Testis (tissue), 3 donors: ENCODE data around the gene SCP2D1. TPM values are rescaled to one million over a fixed set of nuclear protein-coding genes. Genes with fewer than 3 reads are reported as not detected.
A peak's percentile ranks its signal among the peaks of the same experiment; 100 is the strongest.

Experiments
- DNase-seq: peaks from one replicate; pipeline ENCODE4 v3.0.0-alpha.2; 2019
- H3K27ac ChIP-seq, 2 donors: fragments of 200-600 bp; sonication (generic); one replicate each; pipeline ENCODE4 v1.5.1; 2019
- H3K27me3 ChIP-seq: fragments of 200-600 bp; sonication (generic); one replicate; pipeline ENCODE4 v1.5.1; 2019
- H3K36me3 ChIP-seq: fragments of 200-600 bp; sonication (generic); one replicate; pipeline ENCODE4 v1.5.1; 2017; ENCODE audit warnings: low read depth; ENCODE audit errors: missing control alignments
- H3K4me1 ChIP-seq: fragments of 200-600 bp; sonication (generic); one replicate; pipeline ENCODE4 v1.5.1; 2019
- H3K4me3 ChIP-seq, 2 donors: fragments of 200-600 bp; sonication (generic); one replicate each; pipeline ENCODE4 v1.5.1; 2017 to 2019
- H3K9me3 ChIP-seq: fragments of 200-600 bp; sonication (generic); one replicate; pipeline ENCODE4 v1.5.1; 2017
- POLR2A ChIP-seq: fragments of 450-650 bp; IDR thresholded peaks from one replicate; pipeline ENCODE4 v1.6.1; 2017; ENCODE audit warnings: antibody characterized with exemption, mild to moderate bottlenecking, moderate library complexity
- WGBS, 2 donors: methylation state at CpG; one replicate each; pipeline ENCODE4 v1.1.5; 2018; 5-methylcytosine and 5-hydroxymethylcytosine counted together
- intact Hi-C: fragments of 100-400 bp; cut with DNase I; formaldehyde crosslinking; loops from one replicate; pipeline ENCODE4 v1.15.1; 2023; ENCODE audit warnings: low total_unique reads
- polyA plus RNA-seq: library from polyadenylated mRNA; stranded (reverse); fragments of 350-450 nt; fragmentation: Illumina TruSeq; extraction: RNeasy Lipid Tissue Mini Kit (QIAGEN cat#74804); gene quantifications from one replicate; pipeline ENCODE4 v1.2.3, GENCODE V29; 2014; ENCODE audit warnings: low read depth, low replicate concordance; ENCODE audit not compliant: insufficient read depth
- total RNA-seq, 2 donors: library from RNA; depleted of rRNA; stranded (reverse); fragments of >200 nt; gene quantifications; one replicate each; pipeline ENCODE4 v1.2.3, GENCODE V29; 2016
- TF ChIP-seq, protein P1 (sequence below), 3 experiments: fragments of 450-650 bp in 2 of 3; fragments of 200-600 bp in 1 of 3; sonication (generic) in 1 of 3; IDR thresholded peaks; one replicate each; pipeline ENCODE4 v1.5.1; 2016 to 2019; ENCODE audit warnings: antibody characterized with exemption in 3 of 3, mild to moderate bottlenecking in 2 of 3, moderate library complexity in 1 of 3

The SCP2D1 gene
- total and polyA plus RNA-seq, 3 donors from 2014 or later = 20.1 to 56.4 (median 42.0) TPM

DNA sequence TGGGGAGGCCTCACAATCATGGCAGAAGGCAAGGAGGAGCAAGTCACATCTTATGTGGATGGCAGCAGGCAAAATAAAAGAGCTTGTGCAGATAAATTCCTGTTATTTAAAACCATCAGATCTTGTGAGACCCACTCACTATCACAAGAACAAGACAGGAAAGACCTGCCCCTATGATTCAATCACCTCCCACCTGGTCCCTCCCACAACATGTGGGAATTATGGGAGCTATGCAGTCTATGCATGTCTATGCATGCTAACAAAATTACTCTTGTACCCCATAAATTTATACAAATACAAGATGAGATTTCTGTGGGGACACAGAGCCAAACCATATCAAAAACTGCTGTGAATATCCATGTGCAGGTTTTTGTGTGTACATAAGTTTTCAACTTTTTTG, 25.6 kb upstream of the SCP2D1 start:
- no peak for DNase-seq
- intact Hi-C loops = no loop called here
- Histone ChIP-seq H3K4me1 (no peaks in the 10 kb centered on the region), H3K4me3 (no peak overlapping the region), H3K9me3 (no peaks in the 10 kb centered on the region), H3K27ac (no peak overlapping the region), H3K36me3 (no peaks in the 10 kb centered on the region), H3K27me3 (no peaks in the 10 kb centered on the region)
- TF ChIP-seq POLR2A = no peak
- TF ChIP-seq, protein P1, sequence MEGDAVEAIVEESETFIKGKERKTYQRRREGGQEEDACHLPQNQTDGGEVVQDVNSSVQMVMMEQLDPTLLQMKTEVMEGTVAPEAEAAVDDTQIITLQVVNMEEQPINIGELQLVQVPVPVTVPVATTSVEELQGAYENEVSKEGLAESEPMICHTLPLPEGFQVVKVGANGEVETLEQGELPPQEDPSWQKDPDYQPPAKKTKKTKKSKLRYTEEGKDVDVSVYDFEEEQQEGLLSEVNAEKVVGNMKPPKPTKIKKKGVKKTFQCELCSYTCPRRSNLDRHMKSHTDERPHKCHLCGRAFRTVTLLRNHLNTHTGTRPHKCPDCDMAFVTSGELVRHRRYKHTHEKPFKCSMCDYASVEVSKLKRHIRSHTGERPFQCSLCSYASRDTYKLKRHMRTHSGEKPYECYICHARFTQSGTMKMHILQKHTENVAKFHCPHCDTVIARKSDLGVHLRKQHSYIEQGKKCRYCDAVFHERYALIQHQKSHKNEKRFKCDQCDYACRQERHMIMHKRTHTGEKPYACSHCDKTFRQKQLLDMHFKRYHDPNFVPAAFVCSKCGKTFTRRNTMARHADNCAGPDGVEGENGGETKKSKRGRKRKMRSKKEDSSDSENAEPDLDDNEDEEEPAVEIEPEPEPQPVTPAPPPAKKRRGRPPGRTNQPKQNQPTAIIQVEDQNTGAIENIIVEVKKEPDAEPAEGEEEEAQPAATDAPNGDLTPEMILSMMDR (IDR thresholded peaks at IDR 0.05) = no peak

DNA sequence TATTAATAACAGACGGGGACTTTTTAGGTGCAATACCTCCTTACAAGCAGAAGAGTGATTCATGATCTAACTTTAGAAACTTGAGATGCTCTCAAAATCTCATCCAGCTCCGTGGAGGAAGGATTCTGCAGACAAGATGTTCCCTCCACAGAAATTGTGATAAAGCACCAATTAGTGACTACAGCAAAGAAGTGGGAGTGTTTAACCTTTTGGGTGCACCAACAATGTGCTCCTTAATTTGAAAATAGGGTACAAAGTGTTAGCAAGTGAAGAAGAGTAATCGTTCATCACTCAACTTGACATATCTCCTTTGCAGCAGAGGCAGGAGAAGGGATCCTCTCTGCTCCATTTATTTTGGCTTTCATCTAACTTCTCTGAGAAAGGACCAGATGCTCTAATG, 22.8 kb upstream of the SCP2D1 start:
- H3K4me1 ChIP-seq = peaks cover 6% of the 10 kb centered on the region
- TF ChIP-seq POLR2A = no peak
- TF ChIP-seq, protein P1 (IDR thresholded peaks at IDR 0.05) = no peak
- 26 to 31% methylated on average over 3 of the region's 3 CpGs for WGBS, 2 donors
- no peak overlapping the region for H3K4me3 ChIP-seq
- intact Hi-C loops = no loop called here
- no peaks in the 10 kb centered on the region for H3K9me3 ChIP-seq
- no peak overlapping the region for H3K27ac ChIP-seq
- no peaks in the 10 kb centered on the region for H3K27me3 ChIP-seq
- H3K36me3 ChIP-seq = no peaks in the 10 kb centered on the region
- DNase-seq = no peak

DNA sequence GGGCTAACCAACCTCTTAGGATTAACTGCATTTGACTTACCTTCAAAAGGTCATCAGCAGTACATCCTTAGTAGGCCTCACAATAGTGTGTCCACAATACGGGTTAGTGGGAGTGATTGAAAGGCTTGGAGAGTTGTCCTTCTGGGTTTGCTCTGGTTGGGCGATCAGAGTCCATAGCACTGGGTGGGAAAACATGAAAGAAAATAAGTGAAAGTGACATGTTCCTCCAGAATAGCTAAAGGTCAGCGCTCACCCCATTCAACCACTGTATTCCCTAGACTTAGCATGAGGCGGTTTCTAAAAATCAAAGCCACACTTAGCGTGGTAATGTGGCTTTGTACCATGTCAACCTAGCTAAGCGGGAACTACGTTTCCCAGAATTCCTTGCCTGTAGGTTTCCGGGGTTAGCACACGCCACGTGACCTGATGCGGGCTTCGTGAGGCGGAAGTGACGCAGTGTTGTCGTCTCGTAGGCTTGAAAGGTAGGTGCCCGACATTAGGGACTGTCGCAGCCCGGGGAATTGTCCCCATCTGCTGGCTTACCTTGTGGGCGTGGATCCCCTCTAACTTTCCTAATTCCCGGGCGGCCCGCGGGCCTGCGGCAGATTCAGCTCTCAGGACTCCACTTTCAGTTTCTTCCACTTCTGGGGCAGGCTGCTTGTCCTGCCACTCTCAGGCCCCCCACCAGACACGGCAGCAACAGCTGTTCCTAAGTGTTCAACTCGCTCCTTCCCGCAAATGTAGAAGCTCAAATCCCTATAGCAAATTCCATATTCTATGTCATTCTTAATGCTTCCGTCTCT, 19.8 kb upstream of the SCP2D1 start:
- Histone ChIP-seq H3K27me3 (no peaks in the 10 kb centered on the region), H3K36me3 (no peaks in the 10 kb centered on the region), H3K9me3 (no peaks in the 10 kb centered on the region), H3K27ac (peak overlapping the region; percentile 92 to 95), H3K4me1 (peaks cover 6% of the 10 kb centered on the region), H3K4me3 (peak overlapping the region; percentile 74 to 86)
- TF ChIP-seq, protein P1 (IDR thresholded peaks at IDR 0.05) = no peak
- peak; percentile 88 for TF ChIP-seq POLR2A
- 5 to 8% methylated on average over 25 to 29 of the region's 29 CpGs for WGBS, 2 donors
- intact Hi-C loops = no loop called here
- peak; percentile 97 for DNase-seq

DNA sequence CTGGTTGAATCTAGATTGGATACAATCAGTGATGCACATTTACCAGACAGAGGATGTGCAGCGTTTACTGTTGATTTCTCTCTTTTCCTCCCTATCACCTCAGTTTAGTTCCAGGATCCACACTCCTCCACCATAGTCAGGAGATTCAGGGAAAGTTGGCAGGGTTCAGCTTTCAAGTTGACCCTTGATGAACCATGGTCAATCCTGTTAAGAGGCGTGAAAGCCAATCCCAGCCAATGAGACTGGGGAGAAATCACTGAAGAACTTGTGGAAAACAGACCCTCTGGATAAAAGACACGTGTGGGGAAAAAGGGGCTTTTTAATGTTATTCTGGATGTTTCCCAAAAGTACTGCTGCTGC, 19.2 kb upstream of the SCP2D1 start:
- Histone ChIP-seq H3K4me3 (peak overlapping the region; percentile 74 to 86), H3K27me3 (no peaks in the 10 kb centered on the region), H3K4me1 (peaks cover 6% of the 10 kb centered on the region), H3K27ac (peak overlapping the region; percentile 92 to 95), H3K36me3 (no peaks in the 10 kb centered on the region), H3K9me3 (no peaks in the 10 kb centered on the region)
- 27 to 37% methylated on average over 3 of the region's 3 CpGs for WGBS, 2 donors
- no peak for DNase-seq
- TF ChIP-seq, protein P1 (IDR thresholded peaks at IDR 0.05) = no peak
- no peak for TF ChIP-seq POLR2A
- intact Hi-C loops = no loop called here

DNA sequence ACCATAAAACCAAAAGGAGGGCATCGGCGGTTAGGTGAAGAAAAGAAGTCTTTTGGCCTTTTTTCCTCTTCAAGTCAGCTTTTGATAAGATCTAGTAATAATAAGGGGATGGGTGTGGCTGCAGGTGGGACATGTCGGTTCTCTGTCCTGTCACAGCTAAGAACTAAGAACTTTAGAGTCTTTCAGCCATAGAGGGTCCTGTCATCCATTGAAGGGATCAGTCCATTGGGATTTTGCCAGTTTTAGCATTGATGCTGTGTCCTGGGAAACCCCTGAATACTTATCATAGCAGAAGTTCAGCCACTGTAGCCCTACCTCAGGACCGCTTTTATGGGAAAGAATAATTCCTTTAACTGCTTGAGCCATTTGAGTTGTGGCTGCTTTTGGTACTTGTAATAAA, 18.2 kb upstream of the SCP2D1 start:
- TF ChIP-seq, protein P1 (IDR thresholded peaks at IDR 0.05) = no peak
- no peak for TF ChIP-seq POLR2A
- intact Hi-C loops = no loop called here
- no peak for DNase-seq
- Histone ChIP-seq H3K9me3 (no peaks in the 10 kb centered on the region), H3K36me3 (no peaks in the 10 kb centered on the region), H3K4me1 (peaks cover 6% of the 10 kb centered on the region), H3K4me3 (no peak overlapping the region), H3K27me3 (no peaks in the 10 kb centered on the region), H3K27ac (no peak overlapping the region)
- WGBS, 2 donors = 82 to 85% methylated on average over 4 of the region's 4 CpGs
